Astrocyte of the cerebellum (primary cell): ENCODE measurements around the gene NAIP.
"Not testable (repeated sequence)": the region's sequence is repeated elsewhere in the genome, so short reads cannot be mapped to it uniquely, and the experiment has no call there.

Experiments
- DNase-seq: peaks from one replicate; pipeline ENCODE4 v3.0.0-alpha.2; 2011; ENCODE audit warnings: low read depth
- H3K4me3 ChIP-seq: 2 replicates; pipeline ENCODE4 v1.5.1; 2011; ENCODE audit warnings: mild to moderate bottlenecking, low read depth, low read length, moderate library complexity
- CTCF ChIP-seq: IDR thresholded peaks from 2 replicates; pipeline ENCODE4 v1.5.1; 2012; ENCODE audit warnings: low read length, low read depth, moderate library complexity, mild to moderate bottlenecking; ENCODE audit errors: missing control alignments
- in situ Hi-C: cut with HindIII; loops from 2 replicates; pipeline ENCODE4 v1.10.0; 2017; ENCODE audit warnings: low sequenced_read_pairs

Gene NAIP

GRCh38 chr5:71011194-71011792, 13.8 kb downstream of the NAIP start:
- in situ Hi-C loops = no loop called here
- TF ChIP-seq CTCF = no peak
- no peak for DNase-seq
- H3K4me3 ChIP-seq = no peak overlapping the region

DNA sequence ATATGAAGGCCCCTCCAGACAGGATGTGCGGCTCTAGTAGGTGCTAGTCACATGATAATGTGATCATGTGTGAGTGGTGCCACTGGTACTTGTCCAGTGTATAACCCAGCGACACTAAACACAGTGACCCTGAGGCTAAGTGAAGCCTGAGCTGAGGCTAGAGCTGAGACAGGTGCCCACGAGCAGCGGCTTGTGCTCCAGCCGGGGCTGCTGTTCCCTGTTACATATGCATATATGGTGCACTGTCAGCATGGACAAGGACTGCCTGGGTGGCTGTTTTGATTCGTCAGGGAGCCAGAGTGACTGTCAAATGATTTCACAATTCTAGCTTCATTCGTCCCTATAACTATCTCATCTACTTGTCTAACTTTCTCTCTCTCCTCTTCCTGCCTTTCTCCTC, 18.2 kb downstream of the NAIP start:
- in situ Hi-C loops, DNase-seq, H3K4me3 ChIP-seq: not testable (repeated sequence)

- in situ Hi-C loops, H3K4me3 ChIP-seq, DNase-seq: not testable (repeated sequence)
Observed at GRCh38 chr5:70984882-70985281, 40.3 kb downstream of the NAIP start.

GRCh38 chr5:70967220-70967619, 57.9 kb downstream of the NAIP start:
- in situ Hi-C loops, DNase-seq, H3K4me3 ChIP-seq: not testable (repeated sequence)

DNA sequence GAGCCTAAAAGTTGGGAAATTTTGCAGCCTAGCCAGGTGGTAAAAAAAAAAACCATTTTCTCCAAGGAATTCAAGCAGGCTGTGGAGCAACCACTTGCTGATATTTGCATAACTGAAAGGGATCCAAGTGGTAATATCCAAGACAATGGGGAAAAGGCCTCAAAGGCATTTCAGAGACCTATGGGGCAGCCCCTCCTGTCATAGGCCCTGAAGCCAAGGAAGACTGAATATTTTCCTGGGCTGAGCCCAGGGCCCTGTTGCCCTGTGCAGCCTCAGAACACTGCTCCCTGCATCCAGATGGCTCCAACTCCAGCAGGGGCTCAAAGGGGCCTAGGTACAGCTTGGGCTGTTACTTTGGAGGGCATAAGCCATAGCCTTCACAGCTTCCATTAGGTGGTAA, 60.6 kb downstream of the NAIP start:
- H3K4me3 ChIP-seq, DNase-seq, in situ Hi-C loops: not testable (repeated sequence)

GRCh38 chr5:70953068-70953467, 72.1 kb downstream of the NAIP start:
- H3K4me3 ChIP-seq, in situ Hi-C loops, DNase-seq: not testable (repeated sequence)

DNA sequence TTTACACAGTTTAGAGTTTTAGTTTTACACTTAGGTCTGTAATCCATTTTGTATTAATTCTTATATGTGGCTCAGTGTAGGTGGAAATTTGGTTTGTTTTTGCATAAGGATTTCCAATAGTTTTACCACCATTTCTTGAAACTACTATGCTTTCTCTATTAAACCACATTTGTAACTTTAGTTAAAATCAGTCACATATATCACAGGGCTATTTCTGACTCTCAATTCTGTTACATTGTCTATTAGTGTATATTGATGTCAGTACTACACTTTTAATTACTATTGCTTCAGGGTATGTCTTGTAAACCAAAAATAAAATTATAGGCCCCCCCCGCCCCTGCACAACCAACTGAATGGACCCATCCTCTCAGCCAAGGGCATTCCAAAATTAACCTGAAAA, 92.6 kb downstream of the NAIP start:
- H3K4me3 ChIP-seq, in situ Hi-C loops, DNase-seq: not testable (repeated sequence)

DNA sequence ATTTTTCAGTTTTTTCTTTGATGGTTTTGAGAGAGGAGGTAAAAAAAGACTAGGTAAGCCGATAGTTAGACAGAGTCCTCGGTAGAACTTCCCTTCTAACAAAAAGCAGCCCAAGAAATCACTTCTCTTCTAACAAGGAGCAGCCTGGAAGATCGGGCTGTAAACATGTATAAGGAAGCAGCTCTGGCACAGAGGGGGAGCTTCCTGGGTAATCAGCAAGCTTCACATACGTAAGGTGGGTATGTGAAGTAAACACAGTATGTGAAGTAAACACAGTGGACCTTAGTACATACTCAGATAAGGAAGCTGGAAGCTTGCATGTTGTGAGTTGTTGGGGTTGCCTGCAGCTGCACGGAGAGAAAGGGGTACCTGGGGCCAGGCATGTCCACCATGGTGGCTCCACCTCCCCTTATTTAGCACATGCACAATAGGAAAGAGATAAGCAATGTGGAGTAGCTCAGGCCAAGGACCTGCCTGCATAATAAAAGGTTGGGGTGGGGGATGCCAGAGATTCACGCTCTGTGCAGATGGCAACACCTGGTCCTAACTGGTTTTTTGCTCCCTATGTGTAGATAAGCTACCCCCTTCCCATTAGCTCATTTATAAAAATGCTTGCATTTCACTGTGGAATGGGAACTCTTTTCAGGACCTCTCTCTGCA, 93.3 kb downstream of the NAIP start:
- H3K4me3 ChIP-seq, DNase-seq, in situ Hi-C loops: not testable (repeated sequence)

DNA sequence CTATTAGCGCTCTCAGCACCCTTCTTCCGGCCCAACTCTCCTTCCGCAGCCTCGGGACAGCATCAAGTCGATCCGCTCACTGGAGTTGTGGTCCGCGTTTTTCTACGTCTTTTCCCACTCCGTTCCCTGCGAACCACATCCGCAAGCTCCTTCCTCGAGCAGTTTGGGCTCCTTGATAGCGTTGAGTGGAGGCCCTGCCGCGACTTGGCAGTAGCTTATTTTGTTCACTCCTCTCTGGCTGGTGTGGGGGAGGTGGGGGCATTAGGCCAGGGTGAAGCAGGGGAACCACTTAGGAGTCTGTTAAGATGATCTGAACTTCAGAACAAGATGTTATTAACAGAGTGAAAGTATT, 100.0 kb downstream of the NAIP start:
- in situ Hi-C loops, DNase-seq, H3K4me3 ChIP-seq: not testable (repeated sequence)
